Measurements from ENCODE around the gene TRPM4. TPM values are rescaled to one million over a fixed set of nuclear protein-coding genes. Genes with fewer than 3 reads are reported as not detected.
"Not testable (repeated sequence)": the region's sequence is repeated elsewhere in the genome, so short reads cannot be mapped to it uniquely, and the experiment has no call there.

TRPM4 gene
- total and polyA plus RNA-seq, 11 donors, result 16.8 to 45.3 (median 25.8) TPM

DNA sequence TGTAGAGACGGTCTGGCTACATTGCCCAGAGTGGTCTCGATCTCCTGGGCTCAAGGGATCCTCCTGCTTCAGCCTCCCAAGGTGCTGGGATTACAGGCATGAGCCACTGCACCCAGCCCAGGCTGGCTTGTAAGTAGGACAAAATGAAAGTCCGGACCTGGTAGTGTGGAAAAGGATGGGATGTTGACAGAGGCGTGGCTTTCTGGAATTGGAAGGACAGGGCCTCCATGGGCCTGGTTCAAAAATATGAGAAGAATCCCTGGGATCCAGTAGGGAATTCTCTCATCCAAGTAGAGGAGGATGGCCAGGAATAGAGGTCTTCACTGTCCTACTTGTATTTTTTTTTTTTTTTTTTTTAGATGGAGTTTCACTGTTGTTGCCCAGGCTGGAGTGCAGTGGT, 64.9 kb downstream of the TRPM4 start:
- peaks cover 0 to 6% (median 0%) of the 10 kb centered on the region in 12 donors for H3K4me1 ChIP-seq
- TF ChIP-seq, protein P1, sequence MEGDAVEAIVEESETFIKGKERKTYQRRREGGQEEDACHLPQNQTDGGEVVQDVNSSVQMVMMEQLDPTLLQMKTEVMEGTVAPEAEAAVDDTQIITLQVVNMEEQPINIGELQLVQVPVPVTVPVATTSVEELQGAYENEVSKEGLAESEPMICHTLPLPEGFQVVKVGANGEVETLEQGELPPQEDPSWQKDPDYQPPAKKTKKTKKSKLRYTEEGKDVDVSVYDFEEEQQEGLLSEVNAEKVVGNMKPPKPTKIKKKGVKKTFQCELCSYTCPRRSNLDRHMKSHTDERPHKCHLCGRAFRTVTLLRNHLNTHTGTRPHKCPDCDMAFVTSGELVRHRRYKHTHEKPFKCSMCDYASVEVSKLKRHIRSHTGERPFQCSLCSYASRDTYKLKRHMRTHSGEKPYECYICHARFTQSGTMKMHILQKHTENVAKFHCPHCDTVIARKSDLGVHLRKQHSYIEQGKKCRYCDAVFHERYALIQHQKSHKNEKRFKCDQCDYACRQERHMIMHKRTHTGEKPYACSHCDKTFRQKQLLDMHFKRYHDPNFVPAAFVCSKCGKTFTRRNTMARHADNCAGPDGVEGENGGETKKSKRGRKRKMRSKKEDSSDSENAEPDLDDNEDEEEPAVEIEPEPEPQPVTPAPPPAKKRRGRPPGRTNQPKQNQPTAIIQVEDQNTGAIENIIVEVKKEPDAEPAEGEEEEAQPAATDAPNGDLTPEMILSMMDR (IDR thresholded peaks at IDR 0.05), result no peak
- no peak for TF ChIP-seq POLR2A (IDR thresholded peaks at IDR 0.05)
- no peaks in the 10 kb centered on the region for H3K36me3 ChIP-seq
- ATAC-seq (no peak), DNase-seq (no peak)
- 88 to 92% (median 90%) methylated on average over 4 of the region's 4 CpGs for WGBS, 4 donors
- no peak overlapping the region for H3K4me3 ChIP-seq
- H3K9me3 ChIP-seq, result no peaks in the 10 kb centered on the region
- intact Hi-C loops (cut with DNase I), result loop anchor here in 3 of 10 donors (5.0 to 10.0 kb wide), 4 partner anchors 82 to 222 kb away; partner anchors contain the start of genes SLC17A7 (in 3 of the 3) and KASH5 (in 1 of the 3)
- no peaks in the 10 kb centered on the region for H3K27me3 ChIP-seq
- no peak overlapping the region for H3K27ac ChIP-seq

DNA sequence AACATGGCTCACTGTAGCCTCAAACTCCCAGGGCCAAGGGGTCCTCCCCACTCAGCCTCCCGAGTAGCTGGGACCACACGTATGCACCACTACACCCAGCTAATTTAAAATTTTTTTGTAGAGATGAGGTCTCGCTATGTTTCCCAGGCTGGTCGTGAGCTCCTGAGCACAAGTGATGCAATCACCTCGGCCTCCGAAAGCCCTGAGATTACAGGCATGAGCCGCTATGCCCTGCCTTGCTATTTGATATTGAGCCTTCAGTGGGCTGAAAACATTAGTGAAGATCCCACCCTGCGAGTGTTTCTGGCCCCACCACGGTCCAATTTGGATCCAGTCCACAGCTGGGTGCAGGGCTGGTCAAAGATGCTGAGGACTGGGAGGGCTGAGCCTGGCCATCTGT, 65.9 kb downstream of the TRPM4 start:
- H3K27me3 ChIP-seq, result no peaks in the 10 kb centered on the region
- no peak for ATAC-seq
- intact Hi-C loops (cut with DNase I), result loop anchor here in 3 of 10 donors (5.0 to 10.0 kb wide), 4 partner anchors 81 to 221 kb away; partner anchors contain the start of genes SLC17A7 (in 3 of the 3) and KASH5 (in 1 of the 3)
- whole genome bisulfite sequencing, 4 donors, result 87 to 96% (median 90%) methylated on average over 7 to 9 of the region's 9 CpGs
- no peaks in the 10 kb centered on the region for H3K9me3 ChIP-seq
- no peak overlapping the region for H3K4me3 ChIP-seq
- no peaks in the 10 kb centered on the region for H3K36me3 ChIP-seq
- H3K27ac ChIP-seq, result no peak overlapping the region
- no peak for DNase-seq
- peaks cover 0 to 6% (median 0%) of the 10 kb centered on the region in 12 donors for H3K4me1 ChIP-seq
- TF ChIP-seq POLR2A (IDR thresholded peaks at IDR 0.05), result no peak
- TF ChIP-seq, protein P1 (IDR thresholded peaks at IDR 0.05), result no peak

DNA sequence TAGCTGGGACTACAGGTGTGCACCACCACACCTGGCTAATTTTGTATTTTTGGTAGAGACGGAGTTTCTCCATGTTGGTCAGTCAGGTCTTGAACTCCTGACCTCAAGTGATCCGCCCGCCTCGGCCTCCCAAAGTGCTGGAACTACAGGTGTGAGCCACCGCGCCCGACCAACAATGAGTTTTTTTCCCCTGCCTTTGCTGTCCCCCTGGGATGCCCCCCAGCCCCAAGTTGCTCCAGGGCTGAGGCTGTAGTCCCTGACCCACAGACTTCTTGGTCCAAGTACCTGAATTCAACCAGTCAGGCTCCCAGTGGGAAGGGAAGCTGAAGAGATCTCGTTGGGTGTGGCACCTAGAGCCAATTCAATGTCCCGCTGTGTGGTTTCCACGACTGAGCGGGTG, 66.8 kb downstream of the TRPM4 start:
- not testable (repeated sequence) for ATAC-seq, H3K36me3 ChIP-seq, H3K27ac ChIP-seq, H3K4me1 ChIP-seq, H3K4me3 ChIP-seq, H3K9me3 ChIP-seq, DNase-seq, H3K27me3 ChIP-seq
- WGBS, 4 donors, result 86 to 89% (median 88%) methylated on average over 11 of the region's 11 CpGs
- intact Hi-C loops (cut with DNase I), result loop anchor here in 3 of 10 donors (5.0 to 10.0 kb wide), 4 partner anchors 80 to 220 kb away; partner anchors contain the start of genes SLC17A7 (in 3 of the 3) and KASH5 (in 1 of the 3)

DNA sequence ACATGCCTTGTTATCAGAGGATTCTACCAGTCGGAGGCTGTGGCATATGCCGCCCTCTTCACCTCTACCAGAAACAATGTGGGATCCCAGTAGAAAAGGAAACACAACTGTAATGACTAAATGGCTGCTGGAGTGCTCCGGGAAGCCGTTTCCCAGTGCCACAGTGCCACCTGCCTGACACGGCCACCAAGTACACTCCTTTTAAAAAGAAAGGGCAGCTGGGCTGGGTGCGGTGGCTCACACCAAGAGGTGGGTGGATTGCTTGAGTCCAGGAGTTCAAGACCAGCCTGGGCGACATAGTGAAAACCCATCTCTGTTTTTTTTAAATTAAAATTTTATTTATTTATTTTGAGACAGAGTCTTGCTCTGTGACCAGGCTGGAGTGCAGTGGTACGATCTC, 67.3 kb downstream of the TRPM4 start:
- TF ChIP-seq, protein P1 (IDR thresholded peaks at IDR 0.05), result peak in 11 of 12 donors; percentile 22 to 53 (median 45)
- no peak for TF ChIP-seq POLR2A (IDR thresholded peaks at IDR 0.05)
- DNase-seq, result peak in 4 of 5 donors; percentile 34 to 70 (median 46)
- 27 to 42% (median 30%) methylated on average over 8 of the region's 8 CpGs for WGBS, 4 donors
- H3K27me3 ChIP-seq, result no peaks in the 10 kb centered on the region
- no peak overlapping the region for H3K4me3 ChIP-seq
- peaks cover 0 to 3% (median 0%) of the 10 kb centered on the region in 12 donors for H3K9me3 ChIP-seq
- peaks cover 0 to 2% (median 0%) of the 10 kb centered on the region in 9 donors for H3K36me3 ChIP-seq
- intact Hi-C loops (cut with DNase I), result loop anchor here in 8 of 10 donors (5.0 to 10.0 kb wide), 5 partner anchors 77 to 220 kb away; partner anchors contain the start of genes SLC17A7 (in 6 of the 8) and KASH5 (in 1 of the 8)
- peaks cover 0 to 6% (median 0%) of the 10 kb centered on the region in 12 donors for H3K4me1 ChIP-seq
- no peak overlapping the region for H3K27ac ChIP-seq
- ATAC-seq, result peak; percentile 29 to 86 (median 77)
